ENCODE measurements around the gene RAB1B.

Gene RAB1B
- total RNA-seq, result 37.9 reads per million, percentile 62 among the genes with 10 or more reads in this experiment

- DNase-seq, result peak; percentile 100
Measured at GRCh38 chr11:66268244-66268951, at the start of gene RAB1B. Gene RAB1B, plus strand, starts transcription at chr11:66268639. Its CDS starts 41 bp downstream, at chr11:66268680.

- DNase-seq, result no peak
Measured at GRCh38 chr11:66218846-66219620, 49.4 kb upstream of the RAB1B start.

DNA sequence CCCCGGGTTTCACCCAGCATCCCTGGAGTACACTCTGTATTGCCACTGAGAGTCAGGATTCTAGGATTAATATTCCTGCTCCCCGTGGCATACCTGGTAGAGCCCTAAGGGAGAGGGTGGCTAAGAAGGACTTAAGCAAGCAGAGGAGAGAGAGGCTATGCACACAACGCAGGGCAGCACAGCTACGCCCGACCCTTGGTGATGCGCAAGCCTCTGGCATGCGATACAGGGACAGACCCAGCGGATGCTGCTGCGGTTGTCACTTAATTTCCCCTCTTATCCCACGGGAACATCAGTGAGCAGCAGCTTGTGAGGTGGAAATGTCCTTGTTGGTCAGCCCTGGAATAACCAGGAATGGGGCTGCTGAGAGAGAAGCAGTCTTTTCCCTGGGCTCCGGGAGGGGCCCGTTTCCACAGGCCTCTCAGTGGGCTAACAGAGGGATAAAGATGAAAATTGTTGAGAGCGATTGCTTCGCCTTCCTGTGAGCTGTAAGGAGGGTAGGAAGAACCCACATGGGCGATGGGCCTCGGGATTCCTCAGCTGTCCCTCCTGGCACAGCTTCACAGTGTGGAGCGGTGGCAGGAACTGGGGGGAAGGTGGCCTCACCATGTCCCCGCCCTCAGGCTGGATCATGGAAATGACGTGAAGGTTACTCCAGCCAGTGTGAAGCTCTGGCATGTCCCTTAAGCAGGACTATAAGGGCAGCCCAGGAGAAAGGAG is 48.4 kb upstream of the RAB1B start:
- no peak for DNase-seq

DNA sequence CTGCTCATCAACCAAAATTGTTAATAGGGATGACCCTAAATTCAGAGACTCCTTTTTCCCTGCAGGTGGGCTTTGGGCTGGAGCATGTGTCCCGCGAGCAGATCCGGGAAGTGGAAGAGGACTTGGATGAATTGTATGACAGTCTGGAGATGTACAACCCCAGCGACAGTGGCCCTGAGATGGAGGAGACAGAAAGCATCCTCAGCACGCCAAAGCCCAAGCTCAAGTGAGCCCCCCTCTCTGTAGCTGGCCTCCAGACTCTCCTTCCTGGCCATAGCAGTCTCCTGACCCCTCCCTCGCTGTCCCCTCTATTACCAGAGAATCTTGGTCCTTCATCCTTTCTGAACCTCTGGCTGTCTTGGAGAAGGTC is 47.9 kb upstream of the RAB1B start:
- no peak for DNase-seq

GRCh38 chr11:66221012-66221411 is 47.4 kb upstream of the RAB1B start:
- DNase-seq, result no peak

DNA sequence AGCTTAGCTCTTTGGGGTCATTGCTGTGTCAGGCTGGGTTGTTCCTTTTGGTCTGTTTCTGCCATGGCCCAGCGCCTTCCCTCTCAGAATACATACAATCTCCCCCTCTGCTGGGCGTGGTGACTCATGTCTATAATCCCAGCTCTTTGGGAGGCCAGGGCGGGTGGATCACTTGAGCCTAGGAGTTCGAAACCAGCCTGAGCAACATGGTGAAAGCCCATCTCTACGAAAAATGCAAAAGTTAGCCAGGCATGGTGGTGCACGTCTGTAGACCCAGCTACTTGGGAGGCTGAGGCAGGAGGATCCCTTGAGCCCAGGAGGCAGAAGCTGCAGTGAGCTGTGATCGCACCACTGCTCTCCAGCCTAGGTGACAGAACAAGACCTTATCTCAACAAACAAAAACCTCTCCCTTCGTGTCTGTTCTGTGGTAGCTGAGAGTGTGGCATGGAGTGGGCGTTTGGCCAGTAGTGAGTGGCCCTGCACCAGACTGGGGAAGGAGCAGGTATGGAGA is 46.7 kb upstream of the RAB1B start:
- DNase-seq, result no peak

DNA sequence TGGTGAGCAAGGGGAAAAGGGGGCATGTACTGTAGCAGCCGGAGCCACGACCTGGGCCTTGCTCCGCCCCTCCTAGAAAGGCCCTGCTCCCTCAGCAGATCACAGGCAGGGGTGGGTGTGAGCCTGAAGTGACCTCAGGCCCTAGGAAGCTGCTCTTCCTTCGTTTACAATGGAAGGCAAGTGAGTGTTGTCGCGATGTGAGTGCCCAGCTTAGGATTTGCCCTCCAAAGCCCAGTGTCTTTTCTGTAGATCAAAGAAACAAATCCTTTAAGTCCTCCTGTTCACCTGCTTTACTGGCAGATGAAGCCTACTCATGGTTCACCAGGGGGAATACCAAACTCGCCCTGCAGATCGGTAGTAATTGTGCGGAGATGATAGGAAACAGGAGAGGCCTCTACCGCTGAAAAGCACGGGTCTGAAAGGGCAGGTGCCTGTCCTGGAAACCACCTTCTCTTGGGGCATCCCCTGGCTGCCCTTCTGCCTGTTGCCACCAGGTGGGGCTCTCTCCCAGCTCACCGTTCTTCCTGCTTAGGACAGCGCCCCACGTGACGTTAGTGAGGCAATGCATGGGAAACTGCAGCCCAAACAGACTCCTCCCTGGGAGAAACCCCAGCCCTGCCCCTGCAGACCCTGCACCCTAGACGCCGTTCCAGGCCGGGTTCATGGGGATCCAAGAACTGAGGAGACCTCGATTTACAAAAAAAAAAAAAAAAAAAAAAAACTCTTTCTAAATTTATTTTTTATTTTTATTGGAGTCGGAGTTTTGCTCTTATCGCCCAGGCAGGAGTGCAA is 45.9 kb upstream of the RAB1B start:
- DNase-seq, result peak; percentile 91

DNA sequence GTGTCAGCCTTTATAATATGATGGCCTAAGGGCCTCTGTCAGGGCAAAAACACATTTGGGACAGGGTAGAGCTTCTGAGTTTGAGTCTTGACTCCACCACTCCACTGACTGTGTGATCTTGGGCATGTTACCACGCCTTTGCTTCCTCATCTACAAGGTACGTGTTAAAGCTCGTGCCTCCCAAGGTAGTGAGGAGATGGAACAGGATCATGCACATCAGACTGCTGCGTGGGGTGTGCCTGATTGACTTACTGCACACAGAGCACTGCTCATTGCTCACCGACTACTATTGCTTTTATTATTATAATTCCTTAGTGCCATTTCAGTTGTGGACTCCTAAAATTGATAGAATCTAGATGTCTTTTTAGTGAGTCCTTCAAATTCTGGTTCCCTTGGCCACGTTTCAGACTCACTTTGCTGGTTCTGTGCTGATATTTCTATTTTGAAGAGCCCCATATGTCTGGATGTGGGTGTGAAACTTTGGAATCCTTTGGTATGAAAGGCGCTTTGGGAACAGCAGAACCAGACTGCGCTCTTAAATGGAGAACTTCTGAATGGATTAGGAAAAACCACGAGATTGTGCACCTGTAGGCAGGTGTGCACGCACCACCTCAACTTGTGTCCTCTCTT is 44.1 kb upstream of the RAB1B start:
- DNase-seq, result no peak

- DNase-seq, result no peak
Measured at GRCh38 chr11:66225066-66225465, 43.4 kb upstream of the RAB1B start.

DNA sequence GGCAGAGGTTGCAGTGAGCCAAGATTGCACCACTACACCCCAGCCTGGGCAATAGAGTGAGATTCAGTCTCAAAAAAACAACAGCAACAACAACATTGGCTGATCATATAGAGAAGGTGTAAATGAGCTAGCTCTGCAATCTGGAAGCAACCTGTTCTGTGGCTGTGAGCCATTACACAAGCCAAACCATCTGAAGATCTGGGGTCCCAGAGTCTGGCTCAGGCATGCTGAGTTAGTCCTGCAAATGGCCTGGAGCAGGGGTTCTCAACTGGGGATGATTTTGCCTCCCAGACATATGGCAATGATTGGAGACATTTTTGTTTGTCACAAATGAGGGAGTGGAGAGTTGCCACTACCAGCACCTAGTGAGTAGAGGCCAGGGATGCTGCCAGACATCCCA is 42.3 kb upstream of the RAB1B start:
- DNase-seq, result no peak

- no peak for DNase-seq
Measured at GRCh38 chr11:66227700-66228099, 40.7 kb upstream of the RAB1B start.

DNA sequence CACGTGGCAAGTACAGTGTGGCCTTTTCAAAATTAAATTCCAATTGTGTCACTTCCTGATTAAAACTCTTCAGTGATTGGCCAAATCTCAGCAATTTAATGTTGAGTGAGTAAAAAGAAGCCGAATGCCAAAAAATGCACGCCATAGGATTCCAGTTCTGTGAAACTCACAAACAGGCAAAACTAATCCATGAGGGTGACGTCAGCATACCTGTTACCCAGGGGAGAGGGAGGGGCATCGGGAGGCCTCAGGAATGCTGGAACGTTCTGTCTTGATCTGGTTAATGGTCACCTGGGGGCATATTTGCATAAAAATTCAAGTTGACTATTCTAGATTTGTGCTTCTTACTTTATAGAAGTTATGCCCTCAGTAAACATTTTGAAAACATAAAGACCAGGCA is 39.9 kb upstream of the RAB1B start:
- DNase-seq, result no peak

- no peak for DNase-seq
Measured at GRCh38 chr11:66230156-66230555, 38.3 kb upstream of the RAB1B start.

GRCh38 chr11:66230978-66231377 is 37.5 kb upstream of the RAB1B start:
- DNase-seq, result no peak

DNA sequence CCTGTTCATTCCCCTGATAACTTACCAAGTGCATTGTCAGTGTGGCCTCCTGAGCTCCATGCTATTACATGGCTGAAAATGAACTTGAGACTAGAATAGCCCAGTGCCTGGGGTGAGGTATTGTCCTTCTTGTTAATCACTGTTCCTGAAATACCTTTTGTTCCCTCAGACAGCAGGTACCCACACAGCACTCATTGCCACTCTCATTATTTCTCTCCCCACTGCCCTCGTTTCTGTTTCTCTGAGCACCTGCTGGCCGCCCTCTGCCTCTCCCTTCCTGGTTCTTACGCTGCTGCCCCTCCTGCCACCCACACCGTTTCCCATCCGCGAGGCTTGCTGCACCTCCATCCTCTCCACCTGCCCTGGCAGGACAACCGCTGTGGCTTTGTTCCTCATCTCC is 36.9 kb upstream of the RAB1B start:
- DNase-seq, result no peak

- no peak for DNase-seq
Measured at GRCh38 chr11:66232769-66233168, 35.7 kb upstream of the RAB1B start.

GRCh38 chr11:66233301-66233700 is 35.1 kb upstream of the RAB1B start:
- no peak for DNase-seq

- no peak for DNase-seq
Measured at GRCh38 chr11:66235141-66235540, 33.3 kb upstream of the RAB1B start.

DNA sequence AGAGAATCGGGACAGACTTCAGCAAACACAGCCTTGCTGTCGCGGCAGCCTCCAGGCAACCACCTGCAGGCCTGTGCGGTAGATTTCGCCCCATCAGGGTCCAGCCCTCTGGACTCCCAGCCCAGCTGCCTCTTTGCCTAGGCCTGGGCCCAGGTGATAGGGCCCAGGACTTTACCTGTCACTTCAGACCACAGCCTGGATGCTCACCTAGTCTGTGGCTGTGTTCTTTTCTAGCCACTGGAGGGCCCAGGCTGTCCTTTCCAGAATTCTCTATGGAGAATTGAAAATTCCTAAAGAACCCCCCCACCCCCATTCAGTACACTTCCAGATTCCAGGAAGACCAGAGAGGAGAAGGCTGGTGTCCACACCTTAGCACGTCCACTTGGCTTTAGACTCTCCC is 30.6 kb upstream of the RAB1B start:
- no peak for DNase-seq

DNA sequence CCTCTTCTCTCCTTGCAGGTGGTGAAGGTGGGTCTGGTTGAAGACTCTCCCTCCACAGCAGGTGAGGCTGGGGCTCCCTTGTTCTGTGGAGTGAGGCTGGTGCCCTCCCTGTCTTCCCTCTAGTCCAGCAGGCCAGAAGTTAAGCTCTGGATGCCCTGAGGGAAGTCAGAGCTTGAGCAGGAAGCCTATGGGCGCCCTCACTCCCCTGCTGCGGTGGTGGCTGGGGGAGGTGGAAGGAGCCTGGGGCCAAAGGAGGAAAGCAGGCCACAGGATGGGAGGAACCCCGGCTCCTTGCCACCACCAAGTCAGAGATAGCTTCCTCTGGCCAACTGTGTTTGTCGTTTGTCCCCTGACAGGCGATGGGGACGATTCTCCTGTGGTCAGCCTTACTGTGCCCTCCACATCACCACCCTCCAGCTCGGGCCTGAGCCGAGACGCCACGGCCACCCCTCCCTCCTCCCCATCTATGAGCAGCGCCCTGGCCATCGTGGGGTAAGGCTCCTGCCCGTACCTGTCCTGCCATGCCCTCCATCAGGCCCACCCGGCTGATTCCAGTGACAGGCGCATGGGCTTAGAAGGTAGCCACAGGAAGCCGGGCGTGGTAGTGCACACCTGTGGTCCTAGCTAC is 29.5 kb upstream of the RAB1B start:
- no peak for DNase-seq

DNA sequence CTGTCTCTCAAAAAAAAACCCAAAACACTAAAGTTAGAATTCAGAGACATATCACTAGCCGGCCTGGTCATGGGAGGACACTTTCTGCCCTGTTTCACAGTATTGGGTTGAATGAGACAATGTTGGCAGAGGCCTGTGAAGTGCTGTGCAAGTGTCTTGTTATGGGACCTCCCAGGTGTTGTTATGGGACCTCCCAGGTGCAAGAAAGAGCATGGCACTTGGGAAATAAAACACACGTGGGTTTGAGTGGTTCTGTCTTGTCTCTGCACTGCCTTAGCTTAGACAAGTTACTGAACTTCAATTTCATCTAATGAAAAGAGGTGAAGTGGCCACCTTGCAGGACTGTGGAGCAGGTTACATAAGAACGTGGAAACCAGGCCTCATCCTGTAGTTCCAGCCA is 28.9 kb upstream of the RAB1B start:
- DNase-seq, result no peak

Measured in effector CD4-positive, alpha-beta T cell (primary cell).